B cell (primary cell): ENCODE measurements around the gene PFAS. TPM values are rescaled to one million over a fixed set of nuclear protein-coding genes. Genes with fewer than 3 reads are reported as not detected.

Source experiments
- ATAC-seq: fragments of 200-7000 bp; cut with Tn5 transposase; one replicate; pipeline ENCODE4 v1.10.0; 2021; ENCODE audit warnings: low read depth, mild to moderate bottlenecking, moderate number of reproducible peaks, moderate library complexity
- CTCF ChIA-PET: fragments of 350-600 bp; sonication (Branson Sonifier 250); formaldehyde crosslinking; loops from one replicate; lab custom pipeline; 2021; ENCODE audit warnings: antibody characterized with exemption, inconsistent platforms; lab: Charles Lee
- POLR2A ChIA-PET: fragments of 350-600 bp; sonication (Branson Sonifier 250); formaldehyde crosslinking; loops from one replicate; lab custom pipeline; 2021; ENCODE audit warnings: antibody characterized with exemption; lab: Charles Lee
- DNase-seq: peaks from one replicate; pipeline ENCODE4 v3.0.0; 2013
- H2AFZ ChIP-seq: 2 replicates; pipeline ENCODE4 v1.6.1; 2012; ENCODE audit warnings: mild to moderate bottlenecking, low read depth, low read length; ENCODE audit not compliant: insufficient read depth, poor library complexity, severe bottlenecking
- H3K27ac ChIP-seq, 2 donors: 1 replicate in 1 of 2; 2 replicates in 1 of 2; pipeline ENCODE4 v1.5.1; 2012 to 2013; ENCODE audit warnings: low read length in 2 of 2, mild to moderate bottlenecking in 2 of 2, moderate library complexity in 1 of 2
- H3K27me3 ChIP-seq, 4 experiments: fragments of 200-600 bp in 1 of 4; sonication (generic) in 1 of 4; replicated peaks in 1 of 4; 1 replicate in 2 of 4; 2 replicates in 2 of 4; pipeline versions ENCODE4 v1.6.1 to v1.7.0; 2013 to 2016; ENCODE audit warnings: low read length in 3 of 4, mild to moderate bottlenecking in 2 of 4, mixed read lengths in 1 of 4, moderate library complexity in 1 of 4; ENCODE audit not compliant: insufficient read depth in 4 of 4, control insufficient read depth in 3 of 4; ENCODE audit errors: control extremely low read depth in 1 of 4
- H3K36me3 ChIP-seq, 2 experiments: replicated peaks in 1 of 2; 1 replicate in 1 of 2; 2 replicates in 1 of 2; pipeline versions ENCODE4 v1.6.1 to v1.7.1; 2013; ENCODE audit warnings: low read length in 1 of 2; ENCODE audit not compliant: insufficient read depth in 2 of 2, control insufficient read depth in 1 of 2; ENCODE audit errors: control extremely low read depth in 1 of 2, extremely low read depth in 1 of 2
- H3K4me1 ChIP-seq, 2 donors: fragments of 200-600 bp in 1 of 2; sonication (generic) in 1 of 2; 1 replicate in 1 of 2; 2 replicates in 1 of 2; pipeline versions ENCODE4 v1.5.1 to v1.6.1; 2013 to 2017; ENCODE audit warnings: low read length in 2 of 2; ENCODE audit not compliant: control insufficient read depth in 2 of 2, insufficient read depth in 2 of 2
- H3K4me2 ChIP-seq: replicated peaks from 2 replicates; pipeline ENCODE3; 2012; ENCODE audit warnings: mild to moderate bottlenecking, low read depth, low read length; ENCODE audit not compliant: poor library complexity, severe bottlenecking
- H3K4me3 ChIP-seq, 5 experiments: fragments of 200-600 bp in 1 of 5; sonication (generic) in 1 of 5; 1 replicate in 3 of 5; 2 replicates in 2 of 5; pipeline versions ENCODE4 v1.5.1 to v1.7.0; 2011 to 2016; ENCODE audit warnings: low read length in 4 of 5, mild to moderate bottlenecking in 4 of 5, low read depth in 2 of 5, control low read depth in 1 of 5, moderate library complexity in 1 of 5; ENCODE audit not compliant: insufficient read depth in 1 of 5; ENCODE audit errors: control extremely low read depth in 1 of 5, extremely low read depth in 1 of 5
- H3K79me2 ChIP-seq: fragments of 200-600 bp; sonication (generic); one replicate; pipeline ENCODE4 v1.6.0; 2016; ENCODE audit warnings: low read length; ENCODE audit not compliant: control insufficient read depth, insufficient read depth
- H3K9ac ChIP-seq: fragments of 200-600 bp; sonication (generic); 2 replicates; pipeline ENCODE4 v1.6.1; 2017; ENCODE audit warnings: mild to moderate bottlenecking, low read length, moderate library complexity
- H3K9me3 ChIP-seq, 3 donors: one replicate each; pipeline versions ENCODE4 v1.6.1 to v1.7.1; 2013; ENCODE audit warnings: low read length in 2 of 3; ENCODE audit not compliant: control insufficient read depth in 2 of 3, insufficient read depth in 1 of 3; ENCODE audit errors: control extremely low read depth in 1 of 3
- H4K20me1 ChIP-seq: 2 replicates; pipeline ENCODE4 v1.6.0; 2012; ENCODE audit warnings: mild to moderate bottlenecking, low read length; ENCODE audit not compliant: insufficient read depth, control insufficient read depth, poor library complexity, severe bottlenecking
- H3K27ac Mint-ChIP-seq: one replicate; pipeline ENCODE4 v1.8.0; 2021; ENCODE audit warnings: mixed read lengths
- H3K27me3 Mint-ChIP-seq: one replicate; pipeline ENCODE4 v1.8.0; 2021; ENCODE audit warnings: mixed read lengths
- H3K4me1 Mint-ChIP-seq: one replicate; pipeline ENCODE4 v1.8.0; 2021; ENCODE audit warnings: mixed read lengths
- H3K4me3 Mint-ChIP-seq: one replicate; pipeline ENCODE4 v1.8.0; 2021; ENCODE audit warnings: mixed read lengths
- H3K9me3 Mint-ChIP-seq: one replicate; pipeline ENCODE4 v1.8.0; 2022; ENCODE audit warnings: mixed read lengths; ENCODE audit not compliant: insufficient read depth
- CTCF ChIP-seq: fragments of 200-600 bp; IDR thresholded peaks from one replicate; pipeline ENCODE4 v1.8.0; 2022; ENCODE audit warnings: antibody characterized with exemption, mild to moderate bottlenecking
- EZH2 ChIP-seq: IDR thresholded peaks from 2 replicates; pipeline ENCODE4 v1.6.1; 2012; ENCODE audit warnings: borderline replicate concordance, low read depth, mild to moderate bottlenecking, moderate library complexity, low read length; ENCODE audit not compliant: insufficient read depth, poor library complexity, severe bottlenecking
- WGBS: methylation state at CpG from one replicate; pipeline ENCODE4 v1.1.5; 2013; ENCODE audit warnings: missing lambda C conversion rate; ENCODE audit not compliant: insufficient coverage; 5-methylcytosine and 5-hydroxymethylcytosine counted together
- intact Hi-C: fragments of 100-400 bp; cut with micrococcal nuclease; formaldehyde crosslinking; loops from one replicate; pipeline ENCODE4 v1.10.0; 2022
- polyA plus RNA-seq: library from polyadenylated mRNA; depleted of rRNA; stranded (reverse); fragments of >200 nt; gene quantifications from 2 replicates; pipeline ENCODE4 v1.2.3, GENCODE V29; 2012
- total RNA-seq, 2 donors: library from RNA; stranded (reverse); fragments of 120-200 nt in 1 of 2; gene quantifications; 1 replicate in 1 of 2; 2 replicates in 1 of 2; pipeline versions ENCODE4 v1.2.3 to v1.2.4, GENCODE V29; 2013 to 2022

Gene PFAS
- total and polyA plus RNA-seq, 2 donors (not counting 1 experiment from before 2014, with no cell fraction given) = 22.3 to 65.5 TPM

DNA sequence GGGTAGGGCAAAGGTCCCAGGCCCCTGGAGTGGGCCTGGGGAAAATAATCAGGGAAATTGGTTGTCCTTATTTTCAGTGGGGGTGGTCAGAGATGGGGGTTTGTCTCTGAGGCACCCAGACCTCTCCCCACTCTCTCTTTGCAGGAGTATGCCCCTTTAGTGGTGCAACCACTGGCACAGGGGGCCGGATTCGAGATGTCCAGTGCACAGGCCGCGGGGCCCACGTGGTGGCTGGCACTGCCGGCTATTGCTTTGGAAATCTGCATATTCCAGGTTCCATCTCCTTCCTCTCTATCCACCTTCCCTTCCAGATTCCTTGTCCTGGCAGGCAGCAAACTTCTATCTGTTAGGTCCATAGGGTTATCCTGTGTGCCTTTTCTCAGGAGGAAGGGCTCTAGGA, 7.6 kb downstream of the PFAS start:
- H3K27ac Mint-ChIP-seq = no peak overlapping the region
- no peaks in the 10 kb centered on the region for H3K9me3 Mint-ChIP-seq
- POLR2A ChIA-PET = no interaction called here
- no peaks in the 10 kb centered on the region for H3K27me3 Mint-ChIP-seq
- no peaks in the 10 kb centered on the region for H4K20me1 ChIP-seq
- no peak overlapping the region for H3K27ac ChIP-seq
- DNase-seq (no peak), ATAC-seq (no peak)
- H3K4me3 ChIP-seq = no peak overlapping the region
- TF ChIP-seq EZH2 (no peak), CTCF (no peak)
- WGBS = 97% methylated on average over 5 of the region's 6 CpGs
- H3K36me3 ChIP-seq = peaks cover 7 to 42% of the 10 kb centered on the region in 2 experiments
- intact Hi-C loops = no loop called here
- H3K4me3 Mint-ChIP-seq = no peak overlapping the region
- no peak overlapping the region for H3K4me2 ChIP-seq
- H3K4me1 ChIP-seq = no peaks in the 10 kb centered on the region
- no peak overlapping the region for H2AFZ ChIP-seq
- peaks cover 7% of the 10 kb centered on the region for H3K79me2 ChIP-seq
- H3K27me3 ChIP-seq = no peaks in the 10 kb centered on the region
- H3K4me1 Mint-ChIP-seq = no peaks in the 10 kb centered on the region
- CTCF ChIA-PET = no interaction called here
- H3K9ac ChIP-seq = no peak overlapping the region
- H3K9me3 ChIP-seq = no peaks in the 10 kb centered on the region

- POLR2A ChIA-PET = no interaction called here
These were observed 8.7 kb downstream of the PFAS start for GRCh38 chr17:8257801-8258200.

More at GRCh38 chr17:8257801-8258200, 8.7 kb downstream of the PFAS start:
- H4K20me1 ChIP-seq = no peaks in the 10 kb centered on the region
- no peak for DNase-seq
- CTCF ChIA-PET = interaction anchor here (1.0 kb wide), 1 partner anchor 10 kb away, joined by 5 read pairs; the partner anchor contains the start of gene CTC1
- H3K36me3 ChIP-seq = peaks cover 9 to 43% of the 10 kb centered on the region in 2 experiments
- TF ChIP-seq CTCF (no peak), EZH2 (no peak)
- no peaks in the 10 kb centered on the region for H3K9me3 Mint-ChIP-seq
- H3K4me1 Mint-ChIP-seq = no peaks in the 10 kb centered on the region
- H3K4me1 ChIP-seq = no peaks in the 10 kb centered on the region
- intact Hi-C loops = no loop called here
- H3K27ac Mint-ChIP-seq = no peak overlapping the region
- no peak overlapping the region for H3K4me2 ChIP-seq
- peaks cover 7% of the 10 kb centered on the region for H3K79me2 ChIP-seq
- H3K9ac ChIP-seq = no peak overlapping the region
- H3K9me3 ChIP-seq = no peaks in the 10 kb centered on the region
- H2AFZ ChIP-seq = no peak overlapping the region
- H3K27me3 Mint-ChIP-seq = no peaks in the 10 kb centered on the region
- WGBS = 96% methylated on average over 8 of the region's 8 CpGs
- ATAC-seq = no peak
- no peaks in the 10 kb centered on the region for H3K27me3 ChIP-seq
- no peak overlapping the region for H3K27ac ChIP-seq
- no peak overlapping the region for H3K4me3 ChIP-seq
- H3K4me3 Mint-ChIP-seq = no peak overlapping the region
